ENCODE data around the gene NHERF2. TPM values are rescaled to one million over a fixed set of nuclear protein-coding genes. Genes with fewer than 3 reads are reported as not detected.
A peak's percentile ranks its signal among the peaks of the same experiment; 100 is the strongest.

The NHERF2 gene
- total and polyA plus RNA-seq, 2 of the 4 experiments (the other 2 are of a cell fraction) = 18.6 to 77.8 TPM

DNA sequence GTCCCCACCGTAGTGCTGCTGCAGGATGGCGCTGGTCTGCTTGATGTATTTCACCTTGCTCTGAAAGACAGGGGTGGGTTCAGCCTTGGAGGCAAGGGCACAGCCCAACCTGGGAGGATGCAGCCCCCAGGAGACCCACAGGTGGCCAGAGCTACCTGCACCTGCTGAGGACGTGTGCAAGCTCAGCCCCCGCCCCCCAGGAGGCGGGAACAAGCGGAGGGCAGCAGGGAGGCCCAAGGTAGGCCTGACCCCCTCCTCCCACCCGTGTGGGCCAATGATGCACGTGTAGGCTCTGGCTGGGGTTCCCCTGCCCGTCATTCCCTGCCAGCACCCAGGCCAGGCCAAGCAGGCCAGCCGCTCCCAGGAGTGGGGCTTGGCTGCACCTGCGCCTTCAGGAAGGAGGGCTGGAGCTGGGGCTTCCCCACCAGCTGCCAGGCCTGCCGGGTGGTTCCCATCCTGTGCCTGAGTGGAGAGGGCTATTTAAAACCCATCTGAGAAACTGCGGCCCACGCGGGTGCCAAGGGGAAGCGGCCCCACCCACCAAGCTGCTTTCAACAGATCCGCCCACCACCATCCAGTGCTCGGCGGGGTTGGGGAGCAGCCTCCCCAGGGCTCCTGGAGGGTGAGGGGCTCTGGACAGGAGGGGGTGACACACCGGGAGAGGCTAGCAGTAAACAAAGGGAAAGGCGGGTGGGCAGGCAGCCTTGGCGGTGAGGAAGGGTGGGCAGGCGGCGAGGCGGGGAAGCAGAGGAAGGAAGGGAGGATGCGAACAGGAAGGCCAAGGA is 17.2 kb downstream of the NHERF2 start (continued):
- TF ChIP-seq MAFK (IDR thresholded peaks at IDR 0.05; ENCODE audit: low read depth, low read length) = no peak

- in situ Hi-C loops (cut with MboI; ENCODE audit: low sequenced_read_pairs) = no loop called here
- no peak overlapping the region for H2AK9ac ChIP-seq (replicated peaks; ENCODE audit: low read depth, low read length, poor library complexity)
- H2BK5ac ChIP-seq (ENCODE audit: low read depth, low read length, poor library complexity, severe bottlenecking) = no peak overlapping the region
- H3K4me2 ChIP-seq (ENCODE audit: low read depth, low read length) = no peak overlapping the region
- H4K91ac ChIP-seq (ENCODE audit: insufficient read depth, low read depth, low read length) = no peak overlapping the region
- no peak for ATAC-seq (ENCODE audit: low read depth)
- dilution Hi-C loops (cut with HindIII; ENCODE audit: low sequenced_read_pairs, unreplicated experiment) = no loop called here
- no peak overlapping the region for H3K4me3 ChIP-seq (ENCODE audit: insufficient read depth, low read depth, low read length)
- H2BK15ac ChIP-seq (ENCODE audit: low read depth, low read length) = no peak overlapping the region
- peaks cover 5% of the 10 kb centered on the region; the same call in 1 of the 2 replicates for H3K36me3 ChIP-seq (ENCODE audit: control insufficient read depth, insufficient read depth, low read length)
- H3K23ac ChIP-seq (ENCODE audit: low read depth, low read length) = no peak overlapping the region
- H3K56ac ChIP-seq (ENCODE audit: extremely low read depth, insufficient read depth, low read length) = no peak overlapping the region
- no peak overlapping the region for H4K8ac ChIP-seq (ENCODE audit: low read depth in 2 of 2, low read length in 2 of 2)
- 93% methylated on average over 12 of the region's 22 CpGs; no CpG with 5 or more reads in 1 of the 2 experiments for WGBS, 2 experiments (ENCODE audit: extremely low coverage in 2 of 2, insufficient read length in 1 of 2)
- no peak overlapping the region for H2AFZ ChIP-seq (replicated peaks; ENCODE audit: low read length, poor library complexity)
- H4K20me1 ChIP-seq (ENCODE audit: insufficient read depth, low read length) = no peaks in the 10 kb centered on the region; the same call in none of the 2 replicates
- peaks cover 29% of the 10 kb centered on the region for H3K4me1 ChIP-seq (ENCODE audit: control insufficient read depth, insufficient read depth, low read length)
- no peak for DNase-seq
- H3K9me3 ChIP-seq (ENCODE audit: control insufficient read depth, insufficient read depth, low read length) = no peaks in the 10 kb centered on the region
- H3K9me1 ChIP-seq (ENCODE audit: insufficient read depth, low read length) = peaks cover 13% of the 10 kb centered on the region
- H3K4ac ChIP-seq (ENCODE audit: low read depth, low read length) = no peak overlapping the region
- ChIA-PET POLR2A (ENCODE audit: unreplicated experiment) (interaction anchor here (1.5 kb wide), 1 partner anchor 11 kb away, joined by 6 read pairs; no protein-coding TSS in a partner anchor), CTCF (no interaction called here)
- no peak overlapping the region for H2BK20ac ChIP-seq (ENCODE audit: low read depth, low read length)
- no peak overlapping the region for H3K18ac ChIP-seq (ENCODE audit: low read depth, low read length)
- H3K14ac ChIP-seq (replicated peaks; ENCODE audit: low read depth, low read length) = no peak overlapping the region
- peaks cover 21 to 46% of the 10 kb centered on the region in 2 experiments for H3K79me1 ChIP-seq (ENCODE audit: low read depth in 1 of 2, low read length in 2 of 2)
- BruUV-seq (replicated peaks) = no TSS peak
- intact Hi-C loops (cut with micrococcal nuclease) = no loop called here
- no peaks in the 10 kb centered on the region for H3K27me3 ChIP-seq (ENCODE audit: control insufficient read depth, insufficient read depth, low read length)
- no peak overlapping the region for H2BK120ac ChIP-seq (ENCODE audit: low read depth, low read length)
- H3K27ac ChIP-seq (ENCODE audit: insufficient read depth, low read length) = no peak overlapping the region
- H2AK5ac ChIP-seq (ENCODE audit: low read depth, low read length) = 0 out of 2 replicates have a peak overlapping the region, but pooled peaks have one; percentile 13
- H3K9ac ChIP-seq (ENCODE audit: low read depth, low read length) = no peak overlapping the region
- no peak overlapping the region for H4K5ac ChIP-seq (ENCODE audit: low read depth, low read length)
- no peak for TF ChIP-seq MXI1 (IDR thresholded peaks at IDR 0.05; ENCODE audit: borderline replicate concordance, low read depth, low read length)
- TF ChIP-seq CTCF (conservative IDR thresholded peaks at IDR 0.05; ENCODE audit: low read depth, low read length) = no peak
- no peak for TF ChIP-seq CEBPB (IDR thresholded peaks at IDR 0.05; ENCODE audit: low read depth, low read length)
- no peak for TF ChIP-seq RFX5 (IDR thresholded peaks at IDR 0.05; ENCODE audit: low read depth, low read length)
- no peak for TF ChIP-seq MAZ (IDR thresholded peaks at IDR 0.05; ENCODE audit: borderline replicate concordance, low read depth, low read length)
- no peak for TF ChIP-seq RAD21 (IDR thresholded peaks at IDR 0.05; ENCODE audit: low read length)
- TF ChIP-seq FOS (IDR thresholded peaks at IDR 0.05; ENCODE audit: low read depth, low read length) = no peak
- no peak for TF ChIP-seq NFE2L2 (IDR thresholded peaks at IDR 0.05; ENCODE audit: low read depth, low read length)
- no peak for TF ChIP-seq USF2 (IDR thresholded peaks at IDR 0.05; ENCODE audit: low read depth, low read length)
- no peak for TF ChIP-seq SMC3 (IDR thresholded peaks at IDR 0.05; ENCODE audit: low read depth, low read length)
- no peak for TF ChIP-seq RCOR1 (IDR thresholded peaks at IDR 0.05; ENCODE audit: insufficient replicate concordance, low read length)
- TF ChIP-seq MAFK (IDR thresholded peaks at IDR 0.05; ENCODE audit: low read depth, low read length) = no peak
- TF ChIP-seq BHLHE40 (IDR thresholded peaks at IDR 0.05; ENCODE audit: low read depth, low read length) = no peak
These were observed 17.8 kb downstream of the NHERF2 start for GRCh38 chr16:2044541-2044940.
